ENCODE measurements around the gene CCDC183. TPM values are rescaled to one million over a fixed set of nuclear protein-coding genes. Genes with fewer than 3 reads are reported as not detected.

The CCDC183 gene
- total and polyA plus RNA-seq, 4 donors, result 0.38 to 4.6 (median 2.2) TPM

DNA sequence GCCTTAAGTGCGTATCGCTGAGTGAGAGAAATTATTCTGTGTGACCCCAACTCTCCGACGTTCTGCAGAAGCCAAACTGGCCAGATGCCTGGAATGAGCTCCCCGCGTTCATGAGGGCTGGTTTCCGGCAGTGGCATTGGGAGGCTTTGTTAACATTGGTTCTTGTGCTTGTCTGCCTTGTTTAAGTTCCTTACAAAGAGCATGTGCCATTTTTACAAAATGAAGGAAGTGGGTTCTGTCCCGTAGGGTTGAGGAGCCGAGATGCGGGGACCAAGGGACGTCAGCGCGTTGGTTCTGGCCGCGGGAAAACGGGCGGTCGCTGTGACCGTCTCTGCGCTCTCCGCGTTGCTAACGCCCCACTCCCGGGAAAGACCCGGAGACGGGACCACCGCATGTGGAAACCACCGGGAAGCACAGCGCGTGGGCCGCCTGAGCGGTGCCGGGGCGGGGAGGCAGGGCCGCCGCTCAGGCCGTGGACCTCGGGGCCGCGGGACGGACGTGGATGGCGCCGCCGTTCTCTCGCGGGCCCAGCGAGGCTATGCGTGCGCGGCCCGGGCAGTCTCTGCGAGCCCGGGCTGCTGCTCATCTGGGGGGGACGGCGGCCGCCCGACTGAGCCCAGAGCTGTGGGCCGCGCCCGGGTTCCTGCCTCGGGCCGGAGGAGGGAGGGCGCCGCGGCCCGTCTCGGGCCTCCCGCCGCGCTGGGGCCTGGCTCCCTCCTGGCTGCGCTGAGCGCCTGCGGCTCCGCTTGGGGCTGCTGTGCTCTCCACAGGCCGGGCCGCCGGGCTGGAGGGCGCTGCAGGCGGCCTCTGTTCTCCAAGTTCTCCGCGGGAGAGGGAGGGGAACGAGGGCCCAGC is 25.1 kb downstream of the CCDC183 start:
- no peak overlapping the region for H3K27ac ChIP-seq (ENCODE audit: low read depth in 1 of 2, low read length in 1 of 2)
- peaks cover 0 to 11% (median 4%) of the 10 kb centered on the region in 5 donors for H3K4me1 ChIP-seq (ENCODE audit: control insufficient read depth in 5 of 5, insufficient read depth in 5 of 5, low read length in 5 of 5)
- ATAC-seq (ENCODE audit: insufficient read depth, low FRiP score) (peak; percentile 45), DNase-seq (peak; percentile 79 to 91 (median 83))
- H3K27me3 ChIP-seq (ENCODE audit: control insufficient read depth in 3 of 3, insufficient read depth in 3 of 3, low read length in 2 of 3), result no peaks in the 10 kb centered on the region
- no peak overlapping the region for H3K9ac ChIP-seq (ENCODE audit: insufficient read depth in 1 of 2, low read length in 2 of 2)
- peaks cover 0 to 23% (median 10%) of the 10 kb centered on the region in 4 donors for H3K36me3 ChIP-seq (ENCODE audit: control insufficient read depth in 4 of 4, insufficient read depth in 4 of 4, low read length in 4 of 4)
- no peaks in the 10 kb centered on the region for H3K9me3 ChIP-seq (ENCODE audit: control insufficient read depth in 4 of 4, insufficient read depth in 3 of 4, low read length in 3 of 4)
- no peak for TF ChIP-seq CTCF (IDR thresholded peaks at IDR 0.05; ENCODE audit: control extremely low read depth, extremely low read depth)
- no peak overlapping the region for H3K4me3 ChIP-seq
- WGBS, 2 donors, result 22 to 40% methylated on average over 64 to 83 of the region's 83 CpGs

DNA sequence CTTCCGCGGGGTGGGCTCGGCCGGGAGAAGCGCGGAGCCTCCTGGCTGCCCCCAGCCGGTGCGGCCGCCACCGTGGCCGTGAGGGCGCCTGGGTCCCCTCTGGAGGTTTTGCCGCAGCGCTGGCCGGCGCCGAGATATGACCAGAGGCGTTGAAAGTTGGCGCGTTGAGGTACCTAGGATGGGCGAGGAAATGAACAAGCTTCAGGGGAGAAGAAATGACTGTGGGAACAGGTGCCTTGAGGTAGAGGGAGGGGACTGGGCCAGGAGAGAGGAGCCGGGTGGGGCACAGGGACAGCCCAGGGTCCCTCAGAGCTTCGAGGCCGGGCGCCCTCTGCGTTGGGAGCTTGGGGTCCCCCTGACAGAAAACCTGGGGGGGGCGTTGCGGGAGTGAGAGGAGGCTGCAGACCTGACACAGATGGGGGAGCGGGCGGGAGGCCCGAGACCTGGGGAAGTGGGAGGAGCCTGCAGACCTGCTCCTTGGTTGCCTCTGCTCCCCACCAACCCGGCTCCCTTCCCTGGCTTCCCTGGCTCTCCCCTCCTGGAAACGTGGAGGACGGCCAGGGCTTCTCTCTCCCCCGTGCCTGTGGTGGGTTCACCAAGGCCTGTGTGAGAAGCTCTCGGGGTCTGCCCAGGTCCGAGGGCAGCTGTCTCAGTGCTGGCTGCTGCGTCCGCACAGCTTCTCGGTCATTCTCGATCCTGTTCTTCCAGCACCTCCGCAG is 25.8 kb downstream of the CCDC183 start:
- no peak for ATAC-seq (ENCODE audit: insufficient read depth, low FRiP score)
- WGBS, 2 donors, result 79 to 82% methylated on average over 39 to 42 of the region's 42 CpGs
- TF ChIP-seq CTCF (IDR thresholded peaks at IDR 0.05; ENCODE audit: control extremely low read depth, extremely low read depth), result no peak
- no peak overlapping the region for H3K27ac ChIP-seq (ENCODE audit: low read depth in 1 of 2, low read length in 1 of 2)
- DNase-seq, result no peak
- H3K9ac ChIP-seq (ENCODE audit: insufficient read depth in 1 of 2, low read length in 2 of 2), result no peak overlapping the region
- no peaks in the 10 kb centered on the region for H3K27me3 ChIP-seq (ENCODE audit: control insufficient read depth in 3 of 3, insufficient read depth in 3 of 3, low read length in 2 of 3)
- H3K9me3 ChIP-seq (ENCODE audit: control insufficient read depth in 4 of 4, insufficient read depth in 3 of 4, low read length in 3 of 4), result no peaks in the 10 kb centered on the region
- peaks cover 0 to 11% (median 4%) of the 10 kb centered on the region in 5 donors for H3K4me1 ChIP-seq (ENCODE audit: control insufficient read depth in 5 of 5, insufficient read depth in 5 of 5, low read length in 5 of 5)
- H3K4me3 ChIP-seq, result no peak overlapping the region
- H3K36me3 ChIP-seq (ENCODE audit: control insufficient read depth in 4 of 4, insufficient read depth in 4 of 4, low read length in 4 of 4), result peaks cover 0 to 31% (median 9%) of the 10 kb centered on the region in 4 donors

DNA sequence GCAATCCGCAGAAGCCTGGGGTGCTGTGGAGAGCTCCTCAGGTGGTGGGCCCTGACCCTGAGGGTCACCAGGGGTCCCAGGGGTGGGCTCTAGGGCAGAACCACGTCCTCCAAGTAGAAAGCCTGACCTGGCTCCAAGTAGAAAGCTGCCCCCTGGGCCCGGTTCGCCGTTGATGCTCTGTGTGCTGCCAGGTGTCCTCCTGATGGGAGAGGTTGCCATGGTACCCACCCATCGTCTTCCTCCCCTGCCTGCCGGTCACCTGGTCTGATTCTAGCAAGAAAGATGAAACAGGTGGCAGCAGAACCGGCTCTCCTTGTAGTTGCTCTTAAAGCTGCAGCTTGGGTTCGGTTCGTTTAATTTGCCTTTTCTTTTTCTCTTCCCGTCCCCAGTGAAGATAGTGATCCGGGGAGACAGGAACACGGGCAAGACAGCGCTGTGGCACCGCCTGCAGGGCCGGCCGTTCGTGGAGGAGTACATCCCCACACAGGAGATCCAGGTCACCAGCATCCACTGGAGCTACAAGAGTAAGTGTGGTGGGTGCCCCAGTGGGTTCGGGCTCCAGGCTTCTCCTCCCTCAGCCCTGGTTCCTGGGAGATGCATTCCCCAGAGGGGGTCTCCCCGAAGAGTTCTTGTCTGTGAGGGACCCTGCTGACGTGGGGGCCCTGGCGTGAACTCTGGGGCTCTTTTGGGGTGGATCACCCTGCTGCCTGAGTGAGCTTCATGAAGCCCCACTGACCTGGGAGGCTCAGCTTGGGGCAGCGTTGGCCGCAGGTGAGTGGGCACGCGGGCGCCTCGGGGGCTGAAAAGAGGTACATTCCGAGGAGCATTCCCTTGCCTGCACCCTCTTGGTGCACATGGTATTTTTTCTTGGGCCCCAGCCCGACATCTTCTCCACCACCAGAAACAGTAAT is 27.3 kb downstream of the CCDC183 start:
- Histone ChIP-seq H3K27ac (ENCODE audit: low read depth in 1 of 2, low read length in 1 of 2) (no peak overlapping the region), H3K4me3 (no peak overlapping the region), H3K36me3 (ENCODE audit: control insufficient read depth in 4 of 4, insufficient read depth in 4 of 4, low read length in 4 of 4) (peaks cover 0 to 43% (median 9%) of the 10 kb centered on the region in 4 donors), H3K9me3 (ENCODE audit: control insufficient read depth in 4 of 4, insufficient read depth in 3 of 4, low read length in 3 of 4) (no peaks in the 10 kb centered on the region), H3K9ac (ENCODE audit: insufficient read depth in 1 of 2, low read length in 2 of 2) (no peak overlapping the region), H3K27me3 (ENCODE audit: control insufficient read depth in 3 of 3, insufficient read depth in 3 of 3, low read length in 2 of 3) (no peaks in the 10 kb centered on the region), H3K4me1 (ENCODE audit: control insufficient read depth in 5 of 5, insufficient read depth in 5 of 5, low read length in 5 of 5) (peaks cover 0 to 11% (median 4%) of the 10 kb centered on the region in 5 donors)
- 91 to 94% methylated on average over 29 to 30 of the region's 30 CpGs for WGBS, 2 donors
- TF ChIP-seq CTCF (IDR thresholded peaks at IDR 0.05; ENCODE audit: control extremely low read depth, extremely low read depth), result no peak
- no peak for ATAC-seq (ENCODE audit: insufficient read depth, low FRiP score)
- no peak for DNase-seq

Measured in lung (tissue), 12 donors.